CD14-positive monocyte (primary cell): ENCODE results near the gene PANX3. TPM values are rescaled to one million over a fixed set of nuclear protein-coding genes. Genes with fewer than 3 reads are reported as not detected.

Experiments used
- DNase-seq, 3 donors: peaks; one replicate each; pipeline ENCODE4 v3.0.0-alpha.2; 2011 to 2022
- H2AFZ ChIP-seq: 2 replicates; pipeline ENCODE4 v1.6.0; 2012; ENCODE audit warnings: mild to moderate bottlenecking, low read depth, low read length, inconsistent platforms; ENCODE audit not compliant: insufficient read depth, poor library complexity, severe bottlenecking
- H3K27ac ChIP-seq, 2 donors: 1 replicate in 1 of 2; 2 replicates in 1 of 2; pipeline ENCODE4 v1.5.1; 2012 to 2013; ENCODE audit warnings: low read length in 2 of 2, control low read depth in 1 of 2, inconsistent platforms in 1 of 2, low read depth in 1 of 2, mild to moderate bottlenecking in 1 of 2
- H3K27me3 ChIP-seq, 2 donors: one replicate each; pipeline versions ENCODE4 v1.6.0 to v1.6.1; 2011 to 2013; ENCODE audit warnings: low read length in 2 of 2; ENCODE audit not compliant: control insufficient read depth in 2 of 2, insufficient read depth in 2 of 2
- H3K36me3 ChIP-seq, 2 donors: replicated peaks in 1 of 2; 1 replicate in 1 of 2; 2 replicates in 1 of 2; pipeline versions ENCODE4 v1.5.1 to v1.6.1; 2012 to 2013; ENCODE audit warnings: low read length in 2 of 2, control low read depth in 1 of 2, inconsistent platforms in 1 of 2, mild to moderate bottlenecking in 1 of 2; ENCODE audit not compliant: insufficient read depth in 2 of 2, control insufficient read depth in 1 of 2
- H3K4me1 ChIP-seq, 2 donors: 1 replicate in 1 of 2; 2 replicates in 1 of 2; pipeline versions ENCODE4 v1.5.1 to v1.6.1; 2012 to 2013; ENCODE audit warnings: low read length in 2 of 2, control low read depth in 1 of 2, inconsistent platforms in 1 of 2, mild to moderate bottlenecking in 1 of 2, moderate library complexity in 1 of 2; ENCODE audit not compliant: insufficient read depth in 2 of 2, control insufficient read depth in 1 of 2
- H3K4me2 ChIP-seq: replicated peaks from 2 replicates; pipeline ENCODE3; 2012; ENCODE audit warnings: low read length, moderate library complexity, mild to moderate bottlenecking; ENCODE audit not compliant: poor library complexity, severe bottlenecking; ENCODE audit errors: extremely low read depth
- H3K4me3 ChIP-seq, 3 experiments: fragments of 200-600 bp in 1 of 3; sonication (generic) in 1 of 3; replicated peaks in 1 of 3; 1 replicate in 2 of 3; 2 replicates in 1 of 3; pipeline ENCODE4 v1.5.1; 2011 to 2013; ENCODE audit warnings: low read length in 3 of 3, mild to moderate bottlenecking in 3 of 3, control low read depth in 2 of 3, low read depth in 2 of 3, inconsistent platforms in 1 of 3, moderate library complexity in 1 of 3
- H3K79me2 ChIP-seq: 2 replicates; pipeline ENCODE4 v1.6.0; 2012; ENCODE audit warnings: mild to moderate bottlenecking, control low read depth, inconsistent platforms, low read length, moderate library complexity; ENCODE audit not compliant: insufficient read depth
- H3K9ac ChIP-seq: 2 replicates; pipeline ENCODE4 v1.6.0; 2017; ENCODE audit warnings: low read length, mild to moderate bottlenecking; ENCODE audit not compliant: insufficient read depth, poor library complexity, severe bottlenecking
- H3K9me3 ChIP-seq, 2 donors: replicated peaks in 1 of 2; 1 replicate in 1 of 2; 2 replicates in 1 of 2; pipeline versions ENCODE4 v1.5.1 to v1.6.1; 2012 to 2013; ENCODE audit warnings: low read length in 2 of 2, control low read depth in 1 of 2; ENCODE audit not compliant: control insufficient read depth in 1 of 2, insufficient read depth in 1 of 2
- H4K20me1 ChIP-seq: 2 replicates; pipeline ENCODE4 v1.6.0; 2012; ENCODE audit warnings: mild to moderate bottlenecking, low read length, control low read depth, moderate library complexity; ENCODE audit not compliant: insufficient read depth
- H3K27ac Mint-ChIP-seq, 7 donors: one replicate each; pipeline ENCODE4 v1.8.0; 2020; ENCODE audit warnings: mild to moderate bottlenecking in 7 of 7, mixed read lengths in 7 of 7, moderate library complexity in 6 of 7, inconsistent platforms in 2 of 7
- H3K27me3 Mint-ChIP-seq, 3 donors: one replicate each; pipeline ENCODE4 v1.8.0; 2021 to 2022; ENCODE audit warnings: low read depth in 3 of 3, mild to moderate bottlenecking in 3 of 3, mixed read lengths in 3 of 3, moderate library complexity in 3 of 3, inconsistent platforms in 1 of 3
- H3K36me3 Mint-ChIP-seq, 2 donors: one replicate each; pipeline ENCODE4 v1.8.0; 2020; ENCODE audit warnings: mixed read lengths in 2 of 2, inconsistent platforms in 1 of 2, mild to moderate bottlenecking in 1 of 2
- H3K4me1 Mint-ChIP-seq: one replicate; pipeline ENCODE4 v1.8.0; 2020; ENCODE audit warnings: mild to moderate bottlenecking, mixed read lengths
- H3K4me3 Mint-ChIP-seq, 2 donors: one replicate each; pipeline ENCODE4 v1.8.0; 2020; ENCODE audit warnings: mild to moderate bottlenecking in 2 of 2, mixed read lengths in 2 of 2, moderate library complexity in 1 of 2
- H3K9me3 Mint-ChIP-seq, 7 donors: one replicate each; pipeline ENCODE4 v1.8.0; 2020 to 2022; ENCODE audit warnings: mixed read lengths in 7 of 7, mild to moderate bottlenecking in 6 of 7, moderate library complexity in 6 of 7, inconsistent platforms in 2 of 7
- CTCF ChIP-seq: fragments of 200-600 bp; IDR thresholded peaks from one replicate; pipeline ENCODE4 v1.8.0; 2022; ENCODE audit warnings: antibody characterized with exemption, mild to moderate bottlenecking
- WGBS: methylation state at CpG from one replicate; pipeline ENCODE4 v1.1.5; 2013; ENCODE audit warnings: missing lambda C conversion rate; ENCODE audit not compliant: insufficient coverage; 5-methylcytosine and 5-hydroxymethylcytosine counted together
- intact Hi-C, 2 donors: fragments of 100-400 bp; cut with micrococcal nuclease; formaldehyde crosslinking; loops; one replicate each; pipeline versions ENCODE4 v1.15.0 to v1.15.1; 2023
- polyA plus RNA-seq, 3 donors: library from polyadenylated mRNA; depleted of rRNA in 1 of 3; unstranded in 2 of 3; stranded (reverse) in 1 of 3; fragments of 300-500 nt in 2 of 3; fragments of >200 nt in 1 of 3; fragmentation: Illumina TruSeq in 2 of 3; gene quantifications; 1 replicate in 2 of 3; 2 replicates in 1 of 3; pipeline ENCODE4 v1.2.3, GENCODE V29; 2012 to 2021

Gene PANX3
- polyA plus RNA-seq, 3 donors = not detected

- peaks cover 5 to 8% of the 10 kb centered on the region in 2 donors for H3K4me1 ChIP-seq
- H3K9me3 ChIP-seq = no peaks in the 10 kb centered on the region
- H4K20me1 ChIP-seq = no peaks in the 10 kb centered on the region
- H3K4me3 ChIP-seq = no peak overlapping the region
- no peaks in the 10 kb centered on the region for H3K79me2 ChIP-seq
- no peak overlapping the region for H3K4me2 ChIP-seq
- no peaks in the 10 kb centered on the region for H3K9me3 Mint-ChIP-seq
- H3K9ac ChIP-seq = no peak overlapping the region
- peaks cover 0 to 2% (median 0%) of the 10 kb centered on the region in 3 donors for H3K27me3 Mint-ChIP-seq
- TF ChIP-seq CTCF = no peak
- intact Hi-C loops = no loop called here
- DNase-seq = no peak
- no peaks in the 10 kb centered on the region for H3K27me3 ChIP-seq
- H3K27ac ChIP-seq = no peak overlapping the region
- H3K27ac Mint-ChIP-seq = no peak overlapping the region
- peaks cover 6% of the 10 kb centered on the region for H3K4me1 Mint-ChIP-seq
- H3K36me3 ChIP-seq = no peaks in the 10 kb centered on the region
- no peak overlapping the region for H2AFZ ChIP-seq
- H3K4me3 Mint-ChIP-seq = no peak overlapping the region
- peaks cover 0 to 3% of the 10 kb centered on the region in 2 donors for H3K36me3 Mint-ChIP-seq
- no CpG with 5 or more reads among the region's 3 CpGs for WGBS
Observed at GRCh38 chr11:124646148-124646547, 34.9 kb downstream of the PANX3 start.

GRCh38 chr11:124648610-124649009 is 37.4 kb downstream of the PANX3 start:
- no peak overlapping the region for H2AFZ ChIP-seq
- Mint-ChIP-seq H3K4me3 (no peak overlapping the region), H3K4me1 (peaks cover 6% of the 10 kb centered on the region), H3K27ac (peak overlapping the region in 1 of 7 donors; percentile 68), H3K36me3 (peaks cover 0 to 12% of the 10 kb centered on the region in 2 donors), H3K9me3 (no peaks in the 10 kb centered on the region), H3K27me3 (peaks cover 0 to 2% (median 0%) of the 10 kb centered on the region in 3 donors)
- no peaks in the 10 kb centered on the region for H3K9me3 ChIP-seq
- no peaks in the 10 kb centered on the region for H3K36me3 ChIP-seq
- WGBS = 100% methylated on average over 3 of the region's 6 CpGs
- H3K4me1 ChIP-seq = peaks cover 5 to 8% of the 10 kb centered on the region in 2 donors
- H3K4me3 ChIP-seq = no peak overlapping the region
- no peak overlapping the region for H3K27ac ChIP-seq
- no peaks in the 10 kb centered on the region for H3K27me3 ChIP-seq
- no peak for DNase-seq
- intact Hi-C loops = no loop called here
- no peak for TF ChIP-seq CTCF
- H3K9ac ChIP-seq = no peak overlapping the region
- no peak overlapping the region for H3K4me2 ChIP-seq
- no peaks in the 10 kb centered on the region for H4K20me1 ChIP-seq
- H3K79me2 ChIP-seq = no peaks in the 10 kb centered on the region
